Breast epithelium (tissue), 4 donors: Measurements from ENCODE around the gene ACTN4. TPM values are rescaled to one million over a fixed set of nuclear protein-coding genes. Genes with fewer than 3 reads are reported as not detected.
"Not testable (repeated sequence)": the region's sequence is repeated elsewhere in the genome, so short reads cannot be mapped to it uniquely, and the experiment has no call there.

Experiments used
- DNase-seq, 2 donors: peaks; one replicate each; pipeline ENCODE4 v3.0.0-alpha.2; 2019; ENCODE audit warnings: low spot score in 2 of 2
- H3K27ac ChIP-seq, 2 donors: fragments of 200-600 bp; sonication (generic) in 1 of 2; one replicate each; pipeline ENCODE4 v1.5.1; 2016 to 2019; ENCODE audit warnings: mild to moderate bottlenecking in 1 of 2
- H3K27me3 ChIP-seq, 2 donors: fragments of 200-600 bp; sonication (generic) in 1 of 2; one replicate each; pipeline versions ENCODE4 v1.5.1 to v1.6.0; 2017 to 2019; ENCODE audit warnings: control low read depth in 1 of 2, mild to moderate bottlenecking in 1 of 2
- H3K36me3 ChIP-seq: fragments of 200-600 bp; one replicate; pipeline ENCODE4 v1.5.1; 2019
- H3K4me1 ChIP-seq, 2 donors: fragments of 200-600 bp; sonication (generic); one replicate each; pipeline ENCODE4 v1.5.1; 2016 to 2019; ENCODE audit warnings: control low read depth in 1 of 2
- H3K4me3 ChIP-seq, 3 donors: fragments of 200-600 bp; sonication (generic); 1 replicate in 2 of 3; 2 replicates in 1 of 3; pipeline ENCODE4 v1.5.1; 2016 to 2019; ENCODE audit warnings: mild to moderate bottlenecking in 3 of 3, moderate library complexity in 2 of 3
- H3K9me3 ChIP-seq, 2 donors: fragments of 200-600 bp; sonication (generic) in 1 of 2; one replicate each; pipeline ENCODE4 v1.5.1; 2016 to 2019; ENCODE audit warnings: control low read depth in 1 of 2
- CTCF ChIP-seq, 3 donors: fragments of 450-650 bp; IDR thresholded peaks; one replicate each; pipeline ENCODE4 v1.5.1; 2016 to 2017; ENCODE audit warnings: antibody characterized with exemption in 3 of 3, mild to moderate bottlenecking in 3 of 3, moderate library complexity in 3 of 3
- POLR2A ChIP-seq: fragments of 450-650 bp; IDR thresholded peaks from one replicate; pipeline ENCODE4 v1.6.1; 2016; ENCODE audit warnings: antibody characterized with exemption, mild to moderate bottlenecking, moderate library complexity
- POLR2AphosphoS5 ChIP-seq, 3 donors: sonication (generic); formaldehyde crosslinking; IDR thresholded peaks; one replicate each; pipeline ENCODE4 v1.6.1; 2017; ENCODE audit warnings: antibody characterized with exemption in 3 of 3
- intact Hi-C: fragments of 100-400 bp; cut with DNase I; formaldehyde crosslinking; loops from one replicate; pipeline ENCODE4 v1.15.1; 2023; ENCODE audit warnings: low total_unique reads
- total RNA-seq, 3 donors: library from RNA; depleted of rRNA; stranded (reverse); fragments of >200 nt; gene quantifications; one replicate each; pipeline ENCODE4 v1.1.0, GENCODE V29; 2016

The ACTN4 gene
- total RNA-seq, 3 donors from 2014 or later: 182 to 296 (median 269) TPM

GRCh38 chr19:38618590-38619360 is 28.7 kb upstream of the ACTN4 start, which contains the start of gene EIF3K:
Gene EIF3K, plus strand, starts transcription at chr19:38619188. Its CDS starts 81 bp downstream, at chr19:38619269.
- peak within 1 kb of the TSS; percentile 87 to 98 (median 93) for H3K4me3 ChIP-seq
- H3K27ac ChIP-seq: peak within 1 kb of the TSS; percentile 88 to 90
- DNase-seq: peak; percentile 99
- intact Hi-C loops: no loop called here
- H3K9me3 ChIP-seq: no peaks in the 10 kb centered on the region
- no peaks in the 10 kb centered on the region for H3K27me3 ChIP-seq
- peaks cover 4 to 9% of the 10 kb centered on the region in 2 donors for H3K4me1 ChIP-seq
- TF ChIP-seq CTCF (IDR thresholded peaks at IDR 0.05): no peak
- TF ChIP-seq POLR2AphosphoS5 (IDR thresholded peaks at IDR 0.05): peak; percentile 69 to 89 (median 89)
- TF ChIP-seq POLR2A: peak; percentile 12
- no peaks in the 10 kb centered on the region for H3K36me3 ChIP-seq

GRCh38 chr19:38619361-38620174 is 27.9 kb upstream of the ACTN4 start:
- DNase-seq: no peak
- intact Hi-C loops: no loop called here
- Histone ChIP-seq H3K36me3 (no peaks in the 10 kb centered on the region), H3K4me1 (peaks cover 4 to 9% of the 10 kb centered on the region in 2 donors), H3K4me3 (peak overlapping the region; percentile 87 to 98 (median 93)), H3K9me3 (no peaks in the 10 kb centered on the region), H3K27ac (peak overlapping the region; percentile 88 to 90), H3K27me3 (no peaks in the 10 kb centered on the region)
- TF ChIP-seq CTCF (IDR thresholded peaks at IDR 0.05) (no peak), POLR2AphosphoS5 (IDR thresholded peaks at IDR 0.05) (no peak), POLR2A (no peak)

- Histone ChIP-seq H3K27me3 (no peaks in the 10 kb centered on the region), H3K27ac (no peak overlapping the region), H3K9me3 (no peaks in the 10 kb centered on the region), H3K4me3 (no peak overlapping the region), H3K4me1 (peaks cover 4 to 6% of the 10 kb centered on the region in 2 donors), H3K36me3 (no peaks in the 10 kb centered on the region)
- intact Hi-C loops: no loop called here
- DNase-seq: no peak
- no peak for TF ChIP-seq POLR2AphosphoS5 (IDR thresholded peaks at IDR 0.05)
Observed at GRCh38 chr19:38624822-38625221, 22.6 kb upstream of the ACTN4 start.

GRCh38 chr19:38626401-38626800 is 21.0 kb upstream of the ACTN4 start:
- Histone ChIP-seq H3K4me3 (no peak overlapping the region), H3K4me1 (no peaks in the 10 kb centered on the region), H3K36me3 (no peaks in the 10 kb centered on the region), H3K27ac (no peak overlapping the region), H3K27me3 (no peaks in the 10 kb centered on the region), H3K9me3 (no peaks in the 10 kb centered on the region)
- TF ChIP-seq CTCF (IDR thresholded peaks at IDR 0.05) (no peak), POLR2A (no peak), POLR2AphosphoS5 (IDR thresholded peaks at IDR 0.05) (no peak)
- no peak for DNase-seq
- intact Hi-C loops: no loop called here

GRCh38 chr19:38629568-38629967 is 17.9 kb upstream of the ACTN4 start:
- H3K36me3 ChIP-seq: no peaks in the 10 kb centered on the region

GRCh38 chr19:38631301-38631700 is 16.1 kb upstream of the ACTN4 start:
- intact Hi-C loops, H3K4me3 ChIP-seq, DNase-seq, H3K27ac ChIP-seq, H3K36me3 ChIP-seq, H3K4me1 ChIP-seq, H3K9me3 ChIP-seq, H3K27me3 ChIP-seq: not testable (repeated sequence)

More at GRCh38 chr19:38629568-38629967, 17.9 kb upstream of the ACTN4 start:
- H3K9me3 ChIP-seq: no peaks in the 10 kb centered on the region
- no peaks in the 10 kb centered on the region for H3K27me3 ChIP-seq
- H3K4me1 ChIP-seq: no peaks in the 10 kb centered on the region
- no peak overlapping the region for H3K4me3 ChIP-seq
- TF ChIP-seq POLR2A (no peak), POLR2AphosphoS5 (IDR thresholded peaks at IDR 0.05) (no peak), CTCF (IDR thresholded peaks at IDR 0.05) (no peak)
- no peak overlapping the region for H3K27ac ChIP-seq
- no peak for DNase-seq
- intact Hi-C loops: no loop called here

GRCh38 chr19:38631811-38632475 is 15.5 kb upstream of the ACTN4 start:
- H3K27me3 ChIP-seq, H3K9me3 ChIP-seq, DNase-seq, H3K4me3 ChIP-seq, H3K27ac ChIP-seq, intact Hi-C loops, H3K36me3 ChIP-seq, H3K4me1 ChIP-seq: not testable (repeated sequence)
